ENCODE data around the gene MEP1A. TPM values are rescaled to one million over a fixed set of nuclear protein-coding genes. Genes with fewer than 3 reads are reported as not detected.

The MEP1A gene
- total and polyA plus RNA-seq, 8 donors, result 0.43 to 15.6 (median 9.8) TPM; not detected in 5

GRCh38 chr6:46888031-46888430 is 94.8 kb downstream of the MEP1A start:
- peaks cover 0 to 4% (median under 1%) of the 10 kb centered on the region in 4 donors for H3K4me1 ChIP-seq
- 50 to 73% (median 58%) methylated on average over 3 of the region's 3 CpGs for WGBS, 5 donors
- DNase-seq, result no peak
- H3K4me3 ChIP-seq, result no peak overlapping the region
- TF ChIP-seq, protein P1, sequence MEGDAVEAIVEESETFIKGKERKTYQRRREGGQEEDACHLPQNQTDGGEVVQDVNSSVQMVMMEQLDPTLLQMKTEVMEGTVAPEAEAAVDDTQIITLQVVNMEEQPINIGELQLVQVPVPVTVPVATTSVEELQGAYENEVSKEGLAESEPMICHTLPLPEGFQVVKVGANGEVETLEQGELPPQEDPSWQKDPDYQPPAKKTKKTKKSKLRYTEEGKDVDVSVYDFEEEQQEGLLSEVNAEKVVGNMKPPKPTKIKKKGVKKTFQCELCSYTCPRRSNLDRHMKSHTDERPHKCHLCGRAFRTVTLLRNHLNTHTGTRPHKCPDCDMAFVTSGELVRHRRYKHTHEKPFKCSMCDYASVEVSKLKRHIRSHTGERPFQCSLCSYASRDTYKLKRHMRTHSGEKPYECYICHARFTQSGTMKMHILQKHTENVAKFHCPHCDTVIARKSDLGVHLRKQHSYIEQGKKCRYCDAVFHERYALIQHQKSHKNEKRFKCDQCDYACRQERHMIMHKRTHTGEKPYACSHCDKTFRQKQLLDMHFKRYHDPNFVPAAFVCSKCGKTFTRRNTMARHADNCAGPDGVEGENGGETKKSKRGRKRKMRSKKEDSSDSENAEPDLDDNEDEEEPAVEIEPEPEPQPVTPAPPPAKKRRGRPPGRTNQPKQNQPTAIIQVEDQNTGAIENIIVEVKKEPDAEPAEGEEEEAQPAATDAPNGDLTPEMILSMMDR (IDR thresholded peaks at IDR 0.05), result no peak
- no peak for TF ChIP-seq POLR2AphosphoS5 (IDR thresholded peaks at IDR 0.05)
- TF ChIP-seq EP300 (IDR thresholded peaks at IDR 0.05), result no peak
- no peak for TF ChIP-seq POLR2A (IDR thresholded peaks at IDR 0.05)
- H3K36me3 ChIP-seq, result no peaks in the 10 kb centered on the region
- H3K27ac ChIP-seq, result no peak overlapping the region
- no peaks in the 10 kb centered on the region for H3K27me3 ChIP-seq
- H3K9me3 ChIP-seq, result no peaks in the 10 kb centered on the region
- intact Hi-C loops (cut with DNase I; ENCODE audit: low total_unique reads), result no loop called here

DNA sequence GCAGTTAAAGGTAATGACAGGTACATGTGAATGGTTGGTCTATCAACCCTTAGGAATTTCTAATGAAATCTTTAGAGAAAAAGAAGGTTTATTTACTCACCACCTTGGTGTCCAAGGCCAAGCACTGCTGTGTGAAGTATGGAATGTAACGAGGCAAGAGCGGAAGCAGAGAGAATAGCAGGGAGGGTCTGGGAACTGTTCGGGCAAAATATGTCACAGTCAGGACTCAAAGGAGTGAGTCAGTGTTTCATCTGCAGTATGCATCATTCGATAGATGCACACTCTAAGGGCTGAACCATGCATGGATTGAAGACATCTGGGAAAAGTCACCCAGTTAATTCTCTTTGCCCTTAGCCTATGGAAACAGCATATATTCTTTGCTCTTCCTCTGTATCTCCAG is 95.4 kb downstream of the MEP1A start:
- TF ChIP-seq, protein P1 (IDR thresholded peaks at IDR 0.05), result no peak
- TF ChIP-seq POLR2AphosphoS5 (IDR thresholded peaks at IDR 0.05), result no peak
- TF ChIP-seq POLR2A (IDR thresholded peaks at IDR 0.05), result no peak
- TF ChIP-seq EP300 (IDR thresholded peaks at IDR 0.05), result no peak
- intact Hi-C loops (cut with DNase I; ENCODE audit: low total_unique reads), result no loop called here
- no peak overlapping the region for H3K27ac ChIP-seq
- H3K4me3 ChIP-seq, result no peak overlapping the region
- H3K27me3 ChIP-seq, result no peaks in the 10 kb centered on the region
- H3K4me1 ChIP-seq, result peaks cover 2 to 6% (median 3%) of the 10 kb centered on the region in 4 donors
- H3K9me3 ChIP-seq, result no peaks in the 10 kb centered on the region
- DNase-seq, result no peak
- WGBS, 5 donors, result 88 to 96% (median 91%) methylated on average over 4 of the region's 4 CpGs
- no peaks in the 10 kb centered on the region for H3K36me3 ChIP-seq

Other genes with a start within 250 kb of the MEP1A start
- 10 to 100 TPM in 1 of 5 donors, 1 to 10 TPM in 3, not detected in 1; 1.8 to 11.6 (median 7.9) TPM for gene CYP39A1, start 140.6 kb upstream of the MEP1A start, total RNA-seq
- gene CYP39A1, start 140.6 kb upstream of the MEP1A start, polyA plus RNA-seq, result 1 to 10 TPM; 4.7 to 8.2 (median 5.9) TPM
- gene SLC25A27, start 140.4 kb upstream of the MEP1A start, total RNA-seq, result 10 to 100 TPM in 4 of 5 donors, 1 to 10 TPM in 1; 6.7 to 55.8 (median 46.1) TPM
- 10 to 100 TPM in 1 of 3 donors, 1 to 10 TPM in 2; 1.6 to 35.3 (median 4.6) TPM for gene SLC25A27, start 140.4 kb upstream of the MEP1A start, polyA plus RNA-seq
- gene TDRD6, start 105.5 kb upstream of the MEP1A start, total RNA-seq, result 1 to 10 TPM in 1 of 5 donors, under 1 TPM in 1, not detected in 3; 0.89 to 1.5 TPM
- under 1 TPM in 1 of 3 donors, not detected in 2; 0.48 TPM for gene TDRD6, start 105.5 kb upstream of the MEP1A start, polyA plus RNA-seq
- gene PLA2G7, start 58.0 kb upstream of the MEP1A start, total RNA-seq, result 1 to 10 TPM in 3 of 5 donors, not detected in 2; 1.3 to 9.3 (median 2.4) TPM
- 1 to 10 TPM in 2 of 3 donors, under 1 TPM in 1; 0.61 to 1.1 (median 1.1) TPM for gene PLA2G7, start 58.0 kb upstream of the MEP1A start, polyA plus RNA-seq
- 10 to 100 TPM in 1 of 5 donors, under 1 TPM in 1, not detected in 3; 0.73 to 20.5 TPM for gene ANKRD66, start 46.5 kb upstream of the MEP1A start, total RNA-seq
- gene ANKRD66, start 46.5 kb upstream of the MEP1A start, polyA plus RNA-seq, result not detected
- 10 to 100 TPM in 3 of 5 donors, 1 to 10 TPM in 1, under 1 TPM in 1; 0.29 to 34.0 (median 18.7) TPM for gene ADGRF5, start 128.5 kb downstream of the MEP1A start, total RNA-seq
- 1 to 10 TPM; 1.5 to 2.8 (median 2.4) TPM for gene ADGRF5, start 128.5 kb downstream of the MEP1A start, polyA plus RNA-seq
- gene ADGRF1, start 248.9 kb downstream of the MEP1A start, total RNA-seq, result 1 to 10 TPM in 3 of 5 donors, under 1 TPM in 1, not detected in 1; under 0.01 to 2.3 (median 1.8) TPM
- 10 to 100 TPM in 1 of 3 donors, 1 to 10 TPM in 2; 1.5 to 13.0 (median 2.0) TPM for gene ADGRF1, start 248.9 kb downstream of the MEP1A start, polyA plus RNA-seq